SU-DHL-6 (cell line): Measurements from ENCODE around the gene RPS6KA5.

Experiments used
- H2AFZ ChIP-seq: fragments of 200-600 bp; sonication (generic); 2 replicates; pipeline ENCODE4 v1.6.1; 2014; ENCODE audit warnings: low read depth, mild to moderate bottlenecking, moderate library complexity, mixed read lengths, antibody characterized with exemption, low read length; ENCODE audit not compliant: severe bottlenecking
- H3F3A ChIP-seq: fragments of 200-600 bp; shearing (Covaris generic); 2 replicates; pipeline ENCODE4 v1.6.0; 2016; ENCODE audit warnings: antibody characterized with exemption, mild to moderate bottlenecking; ENCODE audit not compliant: insufficient read depth
- H3K27ac ChIP-seq: fragments of 200-600 bp; sonication (generic); 2 replicates; pipeline ENCODE4 v1.5.1; 2016; ENCODE audit warnings: low read depth, mild to moderate bottlenecking, low read length, moderate library complexity, mixed read lengths
- H3K27me3 ChIP-seq: fragments of 200-600 bp; sonication (generic), shearing (Covaris generic); 2 replicates; pipeline ENCODE4 v1.6.0; 2014; ENCODE audit warnings: mild to moderate bottlenecking, low read length
- H3K36me3 ChIP-seq: fragments of 200-600 bp; sonication (generic); 2 replicates; pipeline ENCODE4 v1.6.1; 2014; ENCODE audit warnings: mild to moderate bottlenecking, low read length, mixed read lengths
- H3K4me2 ChIP-seq: fragments of 300-600, 200-600 bp; shearing (Covaris generic), sonication (generic); 2 replicates; pipeline ENCODE4 v1.6.0; 2014; ENCODE audit warnings: low read length, low read depth, mild to moderate bottlenecking; ENCODE audit not compliant: poor library complexity, severe bottlenecking
- H3K4me3 ChIP-seq: fragments of 200-600 bp; sonication (generic); 2 replicates; pipeline ENCODE4 v1.5.1; 2014; ENCODE audit warnings: antibody characterized with exemption, low read length, mild to moderate bottlenecking, mixed read lengths; ENCODE audit not compliant: insufficient read depth, poor library complexity, severe bottlenecking
- H3K79me2 ChIP-seq: fragments of 200-600 bp; sonication (generic); 2 replicates; pipeline ENCODE4 v1.6.1; 2014; ENCODE audit warnings: mild to moderate bottlenecking, low read length, moderate library complexity; ENCODE audit not compliant: insufficient read depth
- H3K9ac ChIP-seq: fragments of 200-600 bp; sonication (generic); 2 replicates; pipeline ENCODE4 v1.7.0; 2014; ENCODE audit warnings: mild to moderate bottlenecking, low read length
- H3K9me2 ChIP-seq: fragments of 200-600 bp; sonication (generic); replicated peaks from 2 replicates; pipeline ENCODE4 v1.6.1; 2014; ENCODE audit warnings: low read length; ENCODE audit not compliant: insufficient read depth
- H3K9me3 ChIP-seq: fragments of 200-600 bp; sonication (generic); 2 replicates; pipeline ENCODE4 v1.6.1; 2014; ENCODE audit warnings: low read length, mixed read lengths; ENCODE audit not compliant: insufficient read depth
- H4K20me1 ChIP-seq: fragments of 200-600 bp; sonication (generic); 2 replicates; pipeline ENCODE4 v1.6.1; 2014; ENCODE audit warnings: low read depth, mild to moderate bottlenecking, antibody characterized with exemption, low read length, moderate library complexity, mixed read lengths
- EZH2phosphoT487 ChIP-seq: fragments of 200-600 bp; sonication (generic), shearing (Covaris generic); conservative IDR thresholded peaks from 2 replicates; pipeline ENCODE4 v1.6.1; 2018; ENCODE audit warnings: mild to moderate bottlenecking, antibody characterized with exemption, low read length, moderate library complexity, mixed read lengths
- TF ChIP-seq, protein P1 (sequence below): fragments of 200-600 bp; sonication (generic); IDR thresholded peaks from one replicate; pipeline ENCODE4 v1.5.1; 2017; ENCODE audit warnings: antibody characterized with exemption, mild to moderate bottlenecking, low read length, moderate library complexity; ENCODE audit not compliant: insufficient read depth, poor library complexity, severe bottlenecking

The RPS6KA5 gene

DNA sequence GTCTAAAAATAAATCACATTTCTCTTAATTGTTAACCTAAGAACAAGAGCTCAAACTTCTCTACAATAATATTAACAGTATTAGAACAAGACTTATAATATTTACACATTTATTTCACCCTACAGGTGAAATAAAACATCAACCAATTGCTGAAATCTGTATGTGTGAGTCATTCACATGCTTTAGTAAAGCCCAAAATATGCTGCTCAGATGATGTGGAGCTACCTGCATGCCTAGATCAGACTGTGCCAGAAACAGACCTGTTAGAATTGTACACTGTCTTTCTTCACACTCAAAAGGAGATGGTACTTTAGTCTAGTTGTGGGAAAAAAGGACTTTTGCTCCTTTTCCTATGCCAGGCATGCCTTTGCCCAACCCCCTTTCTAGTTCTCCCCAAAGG lies 54.7 kb downstream of the RPS6KA5 start:
- no peaks in the 10 kb centered on the region for H3K9me3 ChIP-seq
- no peak overlapping the region for H2AFZ ChIP-seq
- H3K79me2 ChIP-seq, result 0 out of 2 replicates have a peak, but pooled peaks cover 4% of the 10 kb centered on the region
- H3K9me2 ChIP-seq, result no peaks in the 10 kb centered on the region
- H3K4me2 ChIP-seq, result no peak overlapping the region
- no peak overlapping the region for H3K9ac ChIP-seq
- no peaks in the 10 kb centered on the region for H3K27me3 ChIP-seq
- peaks cover 4% of the 10 kb centered on the region for H4K20me1 ChIP-seq
- H3K27ac ChIP-seq, result no peak overlapping the region
- H3K36me3 ChIP-seq, result no peaks in the 10 kb centered on the region
- H3K4me3 ChIP-seq, result no peak overlapping the region
- TF ChIP-seq EZH2phosphoT487, result no peak
- TF ChIP-seq, protein P1, sequence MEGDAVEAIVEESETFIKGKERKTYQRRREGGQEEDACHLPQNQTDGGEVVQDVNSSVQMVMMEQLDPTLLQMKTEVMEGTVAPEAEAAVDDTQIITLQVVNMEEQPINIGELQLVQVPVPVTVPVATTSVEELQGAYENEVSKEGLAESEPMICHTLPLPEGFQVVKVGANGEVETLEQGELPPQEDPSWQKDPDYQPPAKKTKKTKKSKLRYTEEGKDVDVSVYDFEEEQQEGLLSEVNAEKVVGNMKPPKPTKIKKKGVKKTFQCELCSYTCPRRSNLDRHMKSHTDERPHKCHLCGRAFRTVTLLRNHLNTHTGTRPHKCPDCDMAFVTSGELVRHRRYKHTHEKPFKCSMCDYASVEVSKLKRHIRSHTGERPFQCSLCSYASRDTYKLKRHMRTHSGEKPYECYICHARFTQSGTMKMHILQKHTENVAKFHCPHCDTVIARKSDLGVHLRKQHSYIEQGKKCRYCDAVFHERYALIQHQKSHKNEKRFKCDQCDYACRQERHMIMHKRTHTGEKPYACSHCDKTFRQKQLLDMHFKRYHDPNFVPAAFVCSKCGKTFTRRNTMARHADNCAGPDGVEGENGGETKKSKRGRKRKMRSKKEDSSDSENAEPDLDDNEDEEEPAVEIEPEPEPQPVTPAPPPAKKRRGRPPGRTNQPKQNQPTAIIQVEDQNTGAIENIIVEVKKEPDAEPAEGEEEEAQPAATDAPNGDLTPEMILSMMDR, result no peak
- peaks cover 6% of the 10 kb centered on the region; the same call in 1 of the 2 replicates for H3F3A ChIP-seq

DNA sequence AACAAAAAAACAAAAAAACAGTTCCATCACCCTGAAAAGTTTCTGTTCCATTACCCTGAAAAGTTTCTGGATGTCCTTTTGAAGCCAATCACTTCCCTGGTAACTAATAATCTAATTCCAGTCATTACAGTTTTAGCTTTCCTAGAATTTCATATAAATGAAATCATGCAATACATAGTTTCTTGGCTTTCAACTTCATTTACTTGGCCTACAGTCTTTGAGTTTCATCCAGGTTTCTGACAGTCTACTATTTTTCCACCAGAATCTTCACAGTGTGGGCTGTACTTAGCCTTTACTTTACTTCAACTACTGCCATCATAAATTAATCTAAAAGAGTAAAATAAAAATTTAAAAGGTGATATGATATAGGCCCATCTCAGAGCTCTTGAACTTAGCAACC lies 55.5 kb downstream of the RPS6KA5 start:
- Histone ChIP-seq H3K9me3 (no peaks in the 10 kb centered on the region), H3K79me2 (0 out of 2 replicates have a peak, but pooled peaks cover 4% of the 10 kb centered on the region), H3K9me2 (no peaks in the 10 kb centered on the region), H4K20me1 (peaks cover 4% of the 10 kb centered on the region), H3K27ac (no peak overlapping the region), H3K27me3 (no peaks in the 10 kb centered on the region), H3K9ac (no peak overlapping the region), H3F3A (peaks cover 5% of the 10 kb centered on the region; the same call in 1 of the 2 replicates), H3K4me2 (no peak overlapping the region), H2AFZ (no peak overlapping the region), H3K4me3 (no peak overlapping the region), H3K36me3 (no peaks in the 10 kb centered on the region)
- TF ChIP-seq EZH2phosphoT487, result no peak
- TF ChIP-seq, protein P1, result no peak

DNA sequence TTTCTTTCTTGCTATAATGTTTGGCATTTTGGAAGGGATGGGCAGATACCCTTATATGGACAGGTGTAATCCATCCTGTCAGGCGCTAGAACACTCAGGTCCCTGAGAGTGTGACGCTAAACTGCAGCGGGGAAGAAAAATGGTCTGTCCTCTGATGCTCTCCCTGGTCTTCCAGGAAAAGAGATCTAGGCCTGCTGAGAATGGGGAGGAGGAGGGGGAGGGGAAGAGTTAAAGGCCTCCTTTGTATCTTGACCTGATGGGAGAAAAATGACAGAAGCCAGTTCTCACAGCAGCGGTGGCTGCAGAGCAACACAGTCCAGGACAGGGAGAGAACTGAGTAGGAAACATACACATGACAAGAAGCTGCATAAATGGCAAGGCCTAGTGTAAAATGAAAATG lies 61.1 kb downstream of the RPS6KA5 start:
- Histone ChIP-seq H3K9me2 (no peaks in the 10 kb centered on the region), H3K4me2 (no peak overlapping the region), H3K9ac (no peak overlapping the region), H3K27me3 (no peaks in the 10 kb centered on the region), H3K79me2 (no peaks in the 10 kb centered on the region), H3F3A (no peaks in the 10 kb centered on the region), H2AFZ (no peak overlapping the region), H3K4me3 (no peak overlapping the region), H3K36me3 (no peaks in the 10 kb centered on the region), H3K27ac (no peak overlapping the region), H4K20me1 (no peaks in the 10 kb centered on the region; the same call in 1 of the 2 replicates), H3K9me3 (no peaks in the 10 kb centered on the region)
- TF ChIP-seq EZH2phosphoT487, result no peak
- TF ChIP-seq, protein P1, result no peak
